ENCODE measurements around the gene SIT1.

GRCh38 chr9:35652829-35653209 lies 2.1 kb upstream of the SIT1 start:
- no peak for TF ChIP-seq GATA2 (IDR thresholded peaks at IDR 0.05; ENCODE audit: low read depth, low read length)
- TF ChIP-seq GATA3 (IDR thresholded peaks at IDR 0.05; ENCODE audit: low read depth, low read length), result no peak

Measured in SH-SY5Y (cell line).